ENCODE measurements around the gene SH3YL1. TPM values are rescaled to one million over a fixed set of nuclear protein-coding genes. Genes with fewer than 3 reads are reported as not detected.

Gene SH3YL1
- total RNA-seq, 1 experiment from 2014 or later = 28.6 TPM

- CTCF ChIA-PET = no interaction called here
- Histone ChIP-seq H3K36me3 (ENCODE audit: low read depth, low read length) (peaks cover 16% of the 10 kb centered on the region), H3K9ac (ENCODE audit: low read length) (no peak overlapping the region), H3K9me2 (replicated peaks; ENCODE audit: low read length) (no peaks in the 10 kb centered on the region), H3K27ac (ENCODE audit: low read length) (no peak overlapping the region), H4K20me1 (ENCODE audit: low read length) (no peaks in the 10 kb centered on the region), H2AFZ (ENCODE audit: low read length) (no peak overlapping the region), H3K4me1 (ENCODE audit: insufficient read depth, low read length) (no peaks in the 10 kb centered on the region), H3K79me2 (ENCODE audit: low read length) (no peaks in the 10 kb centered on the region), H3K4me2 (ENCODE audit: low read length) (no peak overlapping the region), H3K4me3 (ENCODE audit: low read length) (no peak overlapping the region), H3K9me3 (ENCODE audit: low read length) (no peaks in the 10 kb centered on the region), H3F3A (ENCODE audit: low read length, unreplicated experiment) (no peaks in the 10 kb centered on the region), H3K27me3 (ENCODE audit: low read length) (no peaks in the 10 kb centered on the region)
- no peak for ATAC-seq
- no TSS peak for BruUV-seq (replicated peaks)
- intact Hi-C loops (cut with micrococcal nuclease) = no loop called here
- POLR2A ChIA-PET (ENCODE audit: unreplicated experiment) = no interaction called here
- TF ChIP-seq CTCF (conservative IDR thresholded peaks at IDR 0.05; ENCODE audit: low read depth, low read length) = no peak
- no peak for DNase-seq
Observed at GRCh38 chr2:238869-239268, 25.0 kb downstream of the SH3YL1 start.

- no TSS peak for BruUV-seq (replicated peaks)
- no peaks in the 10 kb centered on the region for H3K79me2 ChIP-seq (ENCODE audit: low read length)
- ChIA-PET POLR2A (ENCODE audit: unreplicated experiment) (no interaction called here), CTCF (no interaction called here)
- H3K36me3 ChIP-seq (ENCODE audit: low read depth, low read length) = peaks cover 12% of the 10 kb centered on the region
- H3K27ac ChIP-seq (ENCODE audit: low read length) = no peak overlapping the region
- no peak overlapping the region for H3K4me2 ChIP-seq (ENCODE audit: low read length)
- H2AFZ ChIP-seq (ENCODE audit: low read length) = no peak overlapping the region
- no peaks in the 10 kb centered on the region for H3K9me2 ChIP-seq (replicated peaks; ENCODE audit: low read length)
- H3K4me1 ChIP-seq (ENCODE audit: insufficient read depth, low read length) = no peaks in the 10 kb centered on the region
- intact Hi-C loops (cut with micrococcal nuclease) = no loop called here
- H3K4me3 ChIP-seq (ENCODE audit: low read length) = no peak overlapping the region
- no peaks in the 10 kb centered on the region for H4K20me1 ChIP-seq (ENCODE audit: low read length)
- H3K27me3 ChIP-seq (ENCODE audit: low read length) = no peaks in the 10 kb centered on the region
- no peak for TF ChIP-seq CTCF (conservative IDR thresholded peaks at IDR 0.05; ENCODE audit: low read depth, low read length)
- no peak for TF ChIP-seq EZH2 (IDR thresholded peaks at IDR 0.05; ENCODE audit: low read length, unreplicated experiment)
- TF ChIP-seq EZH2phosphoT487 (IDR thresholded peaks at IDR 0.05; ENCODE audit: borderline replicate concordance, low read length) = no peak
- no peaks in the 10 kb centered on the region for H3F3A ChIP-seq (ENCODE audit: low read length, unreplicated experiment)
- ATAC-seq = no peak
- no peak for DNase-seq
- no peak overlapping the region for H3K9ac ChIP-seq (ENCODE audit: low read length)
- H3K9me3 ChIP-seq (ENCODE audit: low read length) = no peaks in the 10 kb centered on the region
Observed at GRCh38 chr2:238431-238830, 25.4 kb downstream of the SH3YL1 start.

- POLR2A ChIA-PET (ENCODE audit: unreplicated experiment) = no interaction called here
- intact Hi-C loops (cut with micrococcal nuclease) = no loop called here
- Histone ChIP-seq H3F3A (ENCODE audit: low read length, unreplicated experiment) (no peaks in the 10 kb centered on the region), H3K9me3 (ENCODE audit: low read length) (no peaks in the 10 kb centered on the region), H3K79me2 (ENCODE audit: low read length) (no peaks in the 10 kb centered on the region), H3K4me2 (ENCODE audit: low read length) (no peak overlapping the region), H3K27me3 (ENCODE audit: low read length) (no peaks in the 10 kb centered on the region), H4K20me1 (ENCODE audit: low read length) (no peaks in the 10 kb centered on the region), H3K4me1 (ENCODE audit: insufficient read depth, low read length) (no peaks in the 10 kb centered on the region), H3K27ac (ENCODE audit: low read length) (no peak overlapping the region), H2AFZ (ENCODE audit: low read length) (no peak overlapping the region), H3K9ac (ENCODE audit: low read length) (no peak overlapping the region), H3K9me2 (replicated peaks; ENCODE audit: low read length) (no peaks in the 10 kb centered on the region), H3K4me3 (ENCODE audit: low read length) (no peak overlapping the region), H3K36me3 (ENCODE audit: low read depth, low read length) (peaks cover 6% of the 10 kb centered on the region; the same call in 1 of the 2 replicates)
- DNase-seq (no peak), ATAC-seq (no peak)
- BruUV-seq (replicated peaks) = TSS peak; percentile 10
- no peak for TF ChIP-seq CTCF (conservative IDR thresholded peaks at IDR 0.05; ENCODE audit: low read depth, low read length)
- TF ChIP-seq EZH2phosphoT487 (IDR thresholded peaks at IDR 0.05; ENCODE audit: borderline replicate concordance, low read length) = no peak
- no peak for TF ChIP-seq EZH2 (IDR thresholded peaks at IDR 0.05; ENCODE audit: low read length, unreplicated experiment)
- CTCF ChIA-PET = no interaction called here
Observed at GRCh38 chr2:237878-238277, 26.0 kb downstream of the SH3YL1 start.
